Coronary artery (tissue), 2 donors: ENCODE measurements around the gene TFDP2.
"Not testable (repeated sequence)": the region's sequence is repeated elsewhere in the genome, so short reads cannot be mapped to it uniquely, and the experiment has no call there.

Experiments used
- DNase-seq: peaks from one replicate; pipeline ENCODE4 v3.0.0-alpha.2; 2017; ENCODE audit warnings: low spot score
- H3K27ac ChIP-seq, 2 donors: fragments of 200-600 bp; sonication (generic); one replicate each; pipeline ENCODE4 v1.5.1; 2016 to 2019
- H3K4me3 ChIP-seq: fragments of 200-600 bp; sonication (generic); 2 replicates; pipeline ENCODE4 v1.5.1; 2016; ENCODE audit warnings: mild to moderate bottlenecking, moderate library complexity
- CTCF ChIP-seq: fragments of 200-600 bp; sonication (generic); IDR thresholded peaks from one replicate; pipeline ENCODE4 v1.5.1; 2019; ENCODE audit warnings: antibody characterized with exemption

TFDP2 gene

GRCh38 chr3:142105991-142106390 lies 43.4 kb downstream of the TFDP2 start:
- Histone ChIP-seq H3K27ac (no peak overlapping the region), H3K4me3 (no peak overlapping the region)
- TF ChIP-seq CTCF = no peak
- no peak for DNase-seq

- no peak overlapping the region for H3K4me3 ChIP-seq
- DNase-seq = no peak
- H3K27ac ChIP-seq = no peak overlapping the region
- TF ChIP-seq CTCF = no peak
Observed at GRCh38 chr3:142104763-142105162, 44.6 kb downstream of the TFDP2 start.

GRCh38 chr3:142098964-142099363 lies 50.4 kb downstream of the TFDP2 start:
- no peak for DNase-seq
- Histone ChIP-seq H3K4me3 (no peak overlapping the region), H3K27ac (no peak overlapping the region)
- TF ChIP-seq CTCF = no peak

GRCh38 chr3:142097099-142097843 lies 52.1 kb downstream of the TFDP2 start:
- no peak overlapping the region for H3K4me3 ChIP-seq
- no peak for TF ChIP-seq CTCF
- H3K27ac ChIP-seq = no peak overlapping the region
- no peak for DNase-seq

GRCh38 chr3:142095841-142096240 lies 53.5 kb downstream of the TFDP2 start:
- DNase-seq = no peak
- H3K4me3 ChIP-seq = no peak overlapping the region
- no peak for TF ChIP-seq CTCF
- no peak overlapping the region for H3K27ac ChIP-seq

- H3K27ac ChIP-seq, DNase-seq, H3K4me3 ChIP-seq: not testable (repeated sequence)
Observed at GRCh38 chr3:142088925-142089324, 60.4 kb downstream of the TFDP2 start.

- H3K27ac ChIP-seq = no peak overlapping the region
- TF ChIP-seq CTCF = no peak
- no peak overlapping the region for H3K4me3 ChIP-seq
- no peak for DNase-seq
Observed at GRCh38 chr3:142088522-142088921, 60.8 kb downstream of the TFDP2 start.
